ENCODE measurements around the gene BPHL. TPM values are rescaled to one million over a fixed set of nuclear protein-coding genes. Genes with fewer than 3 reads are reported as not detected.
"Not testable (repeated sequence)": the region's sequence is repeated elsewhere in the genome, so short reads cannot be mapped to it uniquely, and the experiment has no call there.

The BPHL gene
- polyA plus RNA-seq, 1 of the 3 experiments (the other 2 are of a cell fraction) = 21.7 TPM

GRCh38 chr6:3171313-3172175 is 53.0 kb downstream of the BPHL start:
- not testable (repeated sequence) for H3K4me1 ChIP-seq (ENCODE audit: control insufficient read depth in 1 of 2, insufficient read depth in 2 of 2, low read depth in 1 of 2, low read length in 1 of 2); H3K4me3 ChIP-seq (ENCODE audit: low read depth in 2 of 2, low read length in 1 of 2); H3K9ac ChIP-seq; DNase-seq; H4K20me1 ChIP-seq (ENCODE audit: insufficient read depth); H3K27me3 ChIP-seq (ENCODE audit: insufficient read depth); H3K36me3 ChIP-seq (replicated peaks in 1 of 2; ENCODE audit: control insufficient read depth in 1 of 2, insufficient read depth in 2 of 2, low read length in 1 of 2); H3F3A ChIP-seq (replicated peaks; ENCODE audit: insufficient read depth); H2AFZ ChIP-seq (ENCODE audit: low read depth); H3K4me2 ChIP-seq; H3K9me3 ChIP-seq; H3K79me2 ChIP-seq (ENCODE audit: insufficient read depth); H3K27ac ChIP-seq (ENCODE audit: low read depth in 2 of 2, low read length in 1 of 2); H3K9me2 ChIP-seq
- ChIA-PET POLR2A (interaction anchor here (0.7 to 1.1 kb wide), 2 partner anchors 9 to 55 kb away, joined by 3 read pairs; no protein-coding TSS in a partner anchor), CTCF (interaction anchor here (0.6 to 1.1 kb wide), 2 partner anchors 50 to 58 kb away, joined by 3 read pairs; no protein-coding TSS in a partner anchor)
- WGBS (ENCODE audit: low lambda C conversion rate) = 87% methylated on average over 13 of the region's 17 CpGs

GRCh38 chr6:3172789-3173188 is 54.3 kb downstream of the BPHL start:
- H3K36me3 ChIP-seq (replicated peaks in 1 of 2; ENCODE audit: control insufficient read depth in 1 of 2, insufficient read depth in 2 of 2, low read length in 1 of 2); H4K20me1 ChIP-seq (ENCODE audit: insufficient read depth); H3K9me2 ChIP-seq; DNase-seq; H3K27ac ChIP-seq (ENCODE audit: low read depth in 2 of 2, low read length in 1 of 2); H2AFZ ChIP-seq (ENCODE audit: low read depth); H3K27me3 ChIP-seq (ENCODE audit: insufficient read depth); CTCF ChIA-PET; H3K4me3 ChIP-seq (ENCODE audit: low read depth in 2 of 2, low read length in 1 of 2); H3K4me1 ChIP-seq (ENCODE audit: control insufficient read depth in 1 of 2, insufficient read depth in 2 of 2, low read depth in 1 of 2, low read length in 1 of 2); H3F3A ChIP-seq (replicated peaks; ENCODE audit: insufficient read depth); POLR2A ChIA-PET; H3K4me2 ChIP-seq; H3K9ac ChIP-seq; H3K79me2 ChIP-seq (ENCODE audit: insufficient read depth); H3K9me3 ChIP-seq: not testable (repeated sequence)
- 86% methylated on average over 4 of the region's 4 CpGs for WGBS (ENCODE audit: low lambda C conversion rate)

- H3K4me3 ChIP-seq (ENCODE audit: low read depth in 2 of 2, low read length in 1 of 2); H3K9ac ChIP-seq; H3K79me2 ChIP-seq (ENCODE audit: insufficient read depth); H3K27ac ChIP-seq (ENCODE audit: low read depth in 2 of 2, low read length in 1 of 2); H3K27me3 ChIP-seq (ENCODE audit: insufficient read depth); H3K4me1 ChIP-seq (ENCODE audit: control insufficient read depth in 1 of 2, insufficient read depth in 2 of 2, low read depth in 1 of 2, low read length in 1 of 2); H3K9me3 ChIP-seq; H2AFZ ChIP-seq (ENCODE audit: low read depth); H3K4me2 ChIP-seq; H4K20me1 ChIP-seq (ENCODE audit: insufficient read depth); DNase-seq; H3F3A ChIP-seq (replicated peaks; ENCODE audit: insufficient read depth); H3K36me3 ChIP-seq (replicated peaks in 1 of 2; ENCODE audit: control insufficient read depth in 1 of 2, insufficient read depth in 2 of 2, low read length in 1 of 2); H3K9me2 ChIP-seq: not testable (repeated sequence)
- CTCF ChIA-PET = interaction anchor here (0.9 kb wide), 1 partner anchor 10 kb away, joined by 3 read pairs; no protein-coding TSS in a partner anchor
- 94% methylated on average over 11 of the region's 11 CpGs for WGBS (ENCODE audit: low lambda C conversion rate)
- POLR2A ChIA-PET = interaction anchor here (0.6 kb wide), 1 partner anchor 27 kb away, joined by 4 read pairs; no protein-coding TSS in a partner anchor
These were observed 55.2 kb downstream of the BPHL start for GRCh38 chr6:3173636-3174089.

- Histone ChIP-seq H3K9me3 (no peaks in the 10 kb centered on the region), H3F3A (replicated peaks; ENCODE audit: insufficient read depth) (no peaks in the 10 kb centered on the region), H3K9me2 (no peaks in the 10 kb centered on the region), H4K20me1 (ENCODE audit: insufficient read depth) (no peaks in the 10 kb centered on the region), H3K27me3 (ENCODE audit: insufficient read depth) (no peaks in the 10 kb centered on the region), H2AFZ (ENCODE audit: low read depth) (no peak overlapping the region), H3K4me2 (no peak overlapping the region), H3K9ac (no peak overlapping the region), H3K4me1 (ENCODE audit: control insufficient read depth in 1 of 2, insufficient read depth in 2 of 2, low read depth in 1 of 2, low read length in 1 of 2) (peaks cover 0 to 4% of the 10 kb centered on the region in 2 experiments; a peak in 1 of 4 replicates), H3K36me3 (replicated peaks in 1 of 2; ENCODE audit: control insufficient read depth in 1 of 2, insufficient read depth in 2 of 2, low read length in 1 of 2) (no peaks in the 10 kb centered on the region), H3K4me3 (ENCODE audit: low read depth in 2 of 2, low read length in 1 of 2) (no peak overlapping the region), H3K27ac (ENCODE audit: low read depth in 2 of 2, low read length in 1 of 2) (no peak overlapping the region), H3K79me2 (ENCODE audit: insufficient read depth) (no peaks in the 10 kb centered on the region)
- ChIA-PET CTCF (no interaction called here), POLR2A (no interaction called here)
- WGBS (ENCODE audit: low lambda C conversion rate) = 76% methylated on average over 7 of the region's 11 CpGs
- DNase-seq = no peak
- TF ChIP-seq TEAD4 (IDR thresholded peaks at IDR 0.05; ENCODE audit: borderline replicate concordance, insufficient read depth) (no peak), FOXJ3 (CRISPR knock-in tag; IDR thresholded peaks at IDR 0.05) (no peak), USF1 (IDR thresholded peaks at IDR 0.05; ENCODE audit: borderline replicate concordance, low read depth) (no peak), RFX5 (IDR thresholded peaks at IDR 0.05; ENCODE audit: low read length) (no peak), FOSL2 (IDR thresholded peaks at IDR 0.05; ENCODE audit: borderline replicate concordance, low read depth) (no peak)
These were observed 57.3 kb downstream of the BPHL start for GRCh38 chr6:3175715-3176402.

All from SK-N-SH (cell line).